ENCODE results near the gene RGS2.

Gene RGS2

DNA sequence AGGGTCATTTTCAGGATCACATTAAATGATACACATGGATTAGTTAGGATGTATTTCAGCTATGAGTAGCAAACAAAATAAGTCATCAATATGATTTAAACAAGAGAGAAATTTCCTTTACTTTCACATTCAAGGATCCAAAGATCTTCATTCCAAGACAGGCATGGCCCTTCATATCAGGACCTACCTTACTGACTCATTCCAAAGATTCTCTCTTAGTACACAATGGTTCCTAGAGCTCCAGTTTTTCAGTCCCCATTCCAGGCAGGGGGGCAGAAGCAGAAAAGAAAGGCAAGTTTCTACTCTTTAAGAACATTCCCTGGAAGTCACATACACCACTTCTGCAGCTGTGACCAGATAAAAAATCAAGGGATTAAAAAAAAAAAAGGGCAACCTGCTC is 23.7 kb downstream of the RGS2 start:
- DNase-seq, result no peak

DNA sequence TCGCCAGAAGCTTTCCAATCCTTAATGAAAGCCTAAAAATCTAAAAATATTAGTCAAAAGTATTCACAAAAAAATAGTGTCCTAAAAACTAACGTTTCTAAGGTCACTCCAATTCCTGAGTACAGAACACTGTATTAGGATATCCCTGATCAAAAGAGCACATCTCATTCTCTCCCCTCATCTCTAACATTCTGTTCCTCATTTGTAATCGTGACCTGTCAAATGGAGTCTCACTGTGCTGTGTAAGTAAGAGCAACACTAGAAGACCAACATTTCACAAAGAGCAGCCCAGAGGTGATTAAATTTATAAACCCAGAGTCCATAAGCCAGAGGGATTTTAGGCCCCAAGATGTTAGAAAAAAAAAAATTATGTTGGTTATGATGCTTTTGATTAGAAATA is 26.3 kb downstream of the RGS2 start:
- DNase-seq, result no peak

DNA sequence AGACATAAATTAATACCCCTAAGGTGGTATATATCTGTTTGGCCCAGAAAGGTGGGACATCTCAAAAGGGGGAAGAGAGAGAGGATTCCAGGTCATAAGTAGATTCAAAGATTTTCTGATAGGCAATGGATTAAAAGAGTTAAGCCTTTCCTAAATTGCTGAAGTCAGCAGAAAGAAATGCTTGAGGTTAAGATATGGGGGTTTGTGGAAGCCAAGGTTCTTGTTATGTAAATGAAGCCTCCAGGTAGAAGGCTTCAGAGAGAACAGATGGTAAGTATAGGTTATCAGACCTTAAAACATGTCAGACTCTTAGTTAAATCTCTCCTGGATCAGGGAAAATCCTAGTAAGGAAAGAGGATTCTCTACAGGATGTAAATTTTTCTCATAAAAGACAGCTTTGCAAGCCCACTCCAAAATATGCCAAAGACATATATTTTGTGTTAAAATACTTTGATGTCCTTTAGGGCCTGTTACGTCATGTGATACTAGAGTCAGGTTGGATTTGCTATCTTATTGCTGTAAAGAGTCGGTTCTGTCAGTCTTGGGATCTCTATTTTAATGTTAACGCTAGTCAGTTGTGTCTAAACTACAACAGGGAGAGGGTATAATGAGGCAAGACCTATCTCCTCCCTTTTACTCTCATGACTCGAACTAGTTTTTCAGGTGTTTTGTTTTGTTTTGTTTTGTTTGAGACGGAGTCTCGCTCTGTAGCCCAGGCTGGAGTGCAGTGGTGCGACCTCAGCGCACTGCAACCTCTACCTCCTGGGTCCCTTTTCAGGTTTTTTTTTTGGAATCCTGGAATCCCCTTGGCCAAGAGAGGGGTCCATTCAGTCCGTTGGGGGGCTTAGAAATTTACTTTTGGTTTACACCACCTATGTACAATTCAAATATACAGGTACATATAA is 30.6 kb downstream of the RGS2 start:
- DNase-seq, result no peak

DNA sequence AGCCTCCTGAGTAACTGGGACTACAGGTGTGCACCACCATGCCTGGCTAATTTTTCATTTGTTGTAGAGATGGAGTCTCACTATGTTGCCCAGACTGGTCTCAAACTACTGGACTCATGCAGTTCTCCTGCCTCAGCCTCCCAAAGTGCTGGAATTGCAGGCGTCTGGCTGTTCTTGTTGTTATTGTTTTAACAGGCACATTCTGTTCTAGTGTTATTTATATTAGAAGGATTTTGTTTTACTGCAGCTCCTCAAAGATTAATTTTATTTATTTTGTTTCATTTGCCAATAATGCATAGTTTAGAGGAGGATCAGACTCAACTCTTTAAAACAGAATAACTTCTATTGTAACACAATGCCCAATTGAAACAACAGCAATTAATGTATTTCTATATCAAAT is 35.5 kb downstream of the RGS2 start:
- no peak for DNase-seq

DNA sequence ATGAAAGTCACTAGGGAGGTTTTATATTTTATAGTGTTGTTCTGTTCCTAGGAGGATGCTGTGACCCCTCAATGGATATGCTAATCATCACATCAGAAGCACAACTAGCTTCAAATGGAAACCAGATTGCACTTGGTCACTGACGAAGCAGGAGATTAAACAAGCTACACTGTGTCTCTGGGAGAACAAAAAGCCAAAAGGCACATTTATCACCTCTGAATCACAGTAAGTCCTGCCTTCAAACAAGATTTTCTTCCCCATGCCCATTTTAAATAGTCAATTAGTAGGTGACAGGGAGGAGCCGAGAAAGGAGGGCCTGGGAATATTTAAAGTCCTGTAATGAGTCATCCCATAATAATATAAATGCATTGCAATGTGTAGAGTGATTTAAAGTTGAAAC is 38.1 kb downstream of the RGS2 start:
- DNase-seq, result no peak

DNA sequence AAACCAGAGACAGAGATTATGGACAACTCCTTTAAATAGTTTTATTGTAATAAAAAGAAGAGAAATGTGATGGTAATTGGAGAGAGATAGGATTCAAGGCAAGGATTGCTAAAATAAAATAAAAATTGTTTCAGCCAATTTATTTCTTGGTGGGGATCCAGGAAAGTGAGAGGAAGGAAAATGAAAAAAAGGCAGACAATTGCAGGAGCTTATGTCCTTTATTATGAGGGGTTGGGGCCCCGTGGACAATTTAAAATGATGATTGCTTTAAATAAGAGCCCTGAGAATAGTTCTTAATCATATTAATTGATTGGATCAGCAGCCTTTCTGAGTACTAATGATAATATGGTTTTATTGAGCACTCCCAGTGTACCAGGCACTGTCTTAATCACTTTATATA is 40.2 kb downstream of the RGS2 start:
- no peak for DNase-seq

DNA sequence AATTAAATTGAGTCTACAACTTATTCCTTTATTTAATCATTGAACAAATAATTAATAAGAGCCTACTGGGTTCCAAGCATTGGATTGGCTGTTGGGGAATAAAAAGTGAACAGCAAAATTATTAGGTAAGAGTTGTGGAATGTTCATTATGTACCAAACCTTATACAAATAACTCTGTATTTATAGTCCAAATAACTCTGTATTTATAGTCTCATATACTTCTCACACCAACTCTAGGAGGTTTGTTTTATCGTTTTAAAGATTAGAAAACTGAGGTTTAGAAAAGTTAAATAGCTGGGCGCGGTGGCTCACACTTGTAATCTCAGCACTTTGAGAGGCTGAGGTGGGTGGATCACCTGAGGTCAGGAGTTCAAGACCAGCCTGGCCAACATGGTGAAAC is 40.6 kb downstream of the RGS2 start:
- no peak for DNase-seq

DNA sequence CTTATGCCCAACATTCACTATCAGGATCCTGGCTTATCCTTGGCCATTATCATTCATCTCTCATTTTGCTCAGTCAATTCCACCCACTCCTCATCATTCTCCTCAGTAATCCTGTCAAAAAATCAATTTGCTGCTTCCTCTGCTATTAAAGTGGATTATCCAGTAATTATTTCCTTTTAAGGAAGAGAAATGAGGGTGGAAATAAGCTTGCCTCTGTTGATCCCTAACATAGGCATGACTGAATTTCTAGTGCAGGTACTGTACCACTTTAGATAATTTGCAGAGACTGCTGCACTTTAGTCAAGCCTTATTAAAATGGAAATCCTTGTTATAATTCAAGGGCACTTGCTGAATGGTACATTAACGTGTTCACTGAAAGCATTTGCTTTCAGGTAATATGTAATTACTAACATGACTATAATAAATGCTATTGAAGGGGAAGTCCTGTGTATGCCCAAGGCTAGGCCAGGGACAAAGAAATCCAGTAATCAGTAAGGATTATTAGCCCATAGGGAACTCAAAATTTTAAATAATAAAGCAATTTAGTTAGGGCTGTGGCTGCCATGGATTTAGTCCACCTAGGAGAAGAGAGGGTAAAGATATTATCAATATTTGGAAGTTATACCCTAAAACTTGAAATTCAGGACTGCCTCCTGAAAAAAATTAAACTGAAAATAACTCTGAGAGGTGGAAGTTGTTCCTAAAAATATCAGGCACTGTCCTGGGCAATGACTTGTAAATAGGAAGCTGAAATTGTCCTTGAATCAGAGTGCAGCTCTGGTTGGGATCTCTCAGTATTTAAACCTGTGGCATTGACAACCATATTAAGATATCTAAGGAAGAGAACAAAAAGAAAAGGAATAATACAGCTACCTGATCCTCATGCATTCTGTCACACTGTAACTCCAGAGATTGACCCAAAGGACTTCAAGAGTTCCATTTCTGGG is 43.4 kb downstream of the RGS2 start:
- DNase-seq, result no peak

DNA sequence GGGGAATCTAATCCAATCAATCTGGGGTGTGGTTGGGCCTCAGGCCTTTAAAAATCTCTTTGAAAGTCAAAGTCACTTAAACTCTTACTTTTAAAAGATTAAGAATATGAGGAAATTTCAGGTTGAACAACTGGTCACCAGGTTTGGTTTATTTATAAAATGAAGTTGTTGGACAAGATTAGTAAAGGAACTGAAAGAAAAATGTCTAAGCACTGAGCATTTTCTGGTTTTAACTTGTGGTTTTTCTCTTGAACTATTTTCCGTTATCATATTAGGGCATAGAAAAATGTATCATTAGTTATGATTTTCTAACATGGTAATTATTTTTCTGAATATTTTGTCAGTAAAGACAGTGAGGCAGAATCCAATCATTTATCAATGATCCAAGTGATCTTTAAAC is 49.6 kb downstream of the RGS2 start:
- no peak for DNase-seq

DNA sequence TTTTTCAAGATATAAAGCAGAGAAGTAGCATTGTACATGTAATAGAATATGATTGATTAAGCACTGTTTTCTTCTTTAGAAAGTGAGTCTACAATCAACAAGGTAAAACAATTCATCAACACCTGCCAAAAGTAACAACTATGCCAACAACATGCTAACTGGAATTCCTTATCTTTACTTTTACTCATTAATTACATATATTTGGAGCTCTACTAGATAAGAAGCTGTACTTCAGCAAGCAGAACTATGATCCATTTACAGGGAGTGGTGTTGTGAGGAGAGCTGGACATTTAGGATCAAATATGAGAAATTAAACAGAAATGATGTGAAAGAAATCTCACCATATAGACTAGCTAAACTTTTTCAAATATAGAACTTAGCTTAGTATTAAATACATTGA is 51.0 kb downstream of the RGS2 start:
- DNase-seq, result no peak

DNA sequence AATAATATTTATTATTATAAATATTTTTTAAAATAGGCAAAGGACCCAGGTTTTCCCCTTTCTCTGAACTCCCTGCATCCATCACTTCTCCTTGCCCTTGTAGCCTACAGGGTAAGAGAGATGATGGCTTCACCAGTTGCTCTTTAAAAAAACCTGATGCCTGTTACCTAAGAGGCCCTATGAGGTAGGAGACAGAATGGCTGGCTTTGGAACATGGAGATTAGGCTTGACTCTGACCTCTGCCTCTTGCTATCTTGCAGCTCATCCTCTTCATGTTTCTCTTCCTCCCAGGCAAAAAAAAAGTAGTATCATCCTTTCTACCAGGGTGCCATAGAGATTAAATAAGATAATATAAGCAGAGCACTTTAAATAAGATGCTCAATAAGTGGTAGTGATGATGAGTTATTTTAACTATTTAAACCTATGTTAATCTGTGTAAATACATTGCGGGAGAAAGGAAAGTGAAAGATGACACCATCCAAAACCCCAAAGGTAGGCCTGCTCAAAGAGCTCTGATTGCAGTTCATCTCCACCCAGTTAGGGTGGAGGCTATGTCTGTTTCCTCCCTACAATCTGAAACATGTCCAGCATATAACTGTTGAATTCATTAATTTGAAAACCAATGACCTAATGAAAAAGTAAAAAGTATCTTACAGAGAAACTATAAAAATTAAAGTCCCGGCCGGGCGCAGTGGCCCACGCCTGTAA is 51.8 kb downstream of the RGS2 start:
- no peak for DNase-seq

DNA sequence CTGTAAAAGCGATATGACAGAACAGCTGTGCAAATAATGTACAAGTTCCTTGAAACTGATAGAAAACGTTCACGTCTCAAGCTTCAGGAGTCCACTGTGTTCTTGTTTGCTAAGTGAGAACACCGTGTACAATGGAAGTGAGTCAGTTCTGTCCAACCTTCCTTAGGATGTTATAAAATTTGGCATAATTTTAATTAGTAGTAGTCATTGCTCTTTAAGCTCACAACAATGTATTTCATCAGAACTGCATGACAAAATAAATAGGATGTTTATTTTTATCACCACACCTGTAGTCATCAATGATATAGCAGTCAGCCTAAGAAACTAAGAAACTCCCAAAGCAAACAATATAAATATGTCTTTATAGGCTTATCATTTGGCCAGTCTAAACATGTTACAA is 53.0 kb downstream of the RGS2 start:
- DNase-seq, result no peak
